Measurements from ENCODE around the gene DHX58. TPM values are rescaled to one million over a fixed set of nuclear protein-coding genes. Genes with fewer than 3 reads are reported as not detected.

The DHX58 gene
- total RNA-seq, 6 experiments from 2014 or later: 9.0 to 27.9 (median 19.6) TPM

GRCh38 chr17:42075789-42076188 is 36.7 kb downstream of the DHX58 start:
- Histone ChIP-seq H3K4me1 (peaks cover 0 to 7% (median 0%) of the 10 kb centered on the region in 4 donors), H3K27me3 (peaks cover 0 to 7% of the 10 kb centered on the region in 2 donors), H3K4me3 (no peak overlapping the region), H3K27ac (no peak overlapping the region), H3K9me3 (no peaks in the 10 kb centered on the region), H3K36me3 (no peaks in the 10 kb centered on the region)
- intact Hi-C loops (cut with DNase I): no loop called here
- ATAC-seq: no peak
- WGBS (ENCODE audit: insufficient coverage, low coverage, low lambda C conversion rate, missing lambda C conversion rate): 67% methylated on average over 6 of the region's 6 CpGs
- no peak for DNase-seq
- TF ChIP-seq POLR2A (IDR thresholded peaks at IDR 0.05) (no peak), CTCF (IDR thresholded peaks at IDR 0.05) (no peak)

GRCh38 chr17:42072323-42073187 is 40.0 kb downstream of the DHX58 start:
- H3K27me3 ChIP-seq: peaks cover 0 to 7% of the 10 kb centered on the region in 2 donors
- intact Hi-C loops (cut with DNase I): no loop called here
- ATAC-seq: peak; percentile 68 to 79 (median 75)
- peaks cover 0 to 7% (median 0%) of the 10 kb centered on the region in 4 donors for H3K4me1 ChIP-seq
- peak overlapping the region in 2 of 3 donors; percentile 18 to 42 for H3K4me3 ChIP-seq
- peak in 1 of 3 donors; percentile 43 for DNase-seq
- TF ChIP-seq POLR2A (IDR thresholded peaks at IDR 0.05) (no peak), CTCF (IDR thresholded peaks at IDR 0.05) (peak in 3 of 4 donors; percentile 10 to 26 (median 11))
- no peaks in the 10 kb centered on the region for H3K9me3 ChIP-seq
- no peaks in the 10 kb centered on the region for H3K36me3 ChIP-seq
- WGBS (ENCODE audit: insufficient coverage, low coverage, low lambda C conversion rate, missing lambda C conversion rate): 15% methylated on average over 18 of the region's 67 CpGs
- no peak overlapping the region for H3K27ac ChIP-seq

GRCh38 chr17:42071810-42072209 is 40.7 kb downstream of the DHX58 start:
- Histone ChIP-seq H3K27me3 (peaks cover 0 to 7% of the 10 kb centered on the region in 2 donors), H3K4me3 (no peak overlapping the region), H3K9me3 (no peaks in the 10 kb centered on the region), H3K27ac (no peak overlapping the region), H3K4me1 (peaks cover 0 to 7% (median 0%) of the 10 kb centered on the region in 4 donors), H3K36me3 (no peaks in the 10 kb centered on the region)
- no peak for TF ChIP-seq POLR2A (IDR thresholded peaks at IDR 0.05)
- TF ChIP-seq CTCF (IDR thresholded peaks at IDR 0.05): no peak
- no peak for ATAC-seq
- intact Hi-C loops (cut with DNase I): no loop called here
- WGBS (ENCODE audit: insufficient coverage, low coverage, low lambda C conversion rate, missing lambda C conversion rate): 20% methylated on average over 2 of the region's 3 CpGs
- DNase-seq: no peak

GRCh38 chr17:42068979-42069378 is 43.5 kb downstream of the DHX58 start:
- intact Hi-C loops (cut with DNase I): loop anchor here (5.0 kb wide), 2 partner anchors 33 to 48 kb away; no protein-coding TSS in a partner anchor
- no peak overlapping the region for H3K4me3 ChIP-seq
- no peaks in the 10 kb centered on the region for H3K9me3 ChIP-seq
- peaks cover 0 to 7% (median 0%) of the 10 kb centered on the region in 4 donors for H3K4me1 ChIP-seq
- no peak for ATAC-seq
- no peak for DNase-seq
- 71% methylated on average over 1 of the region's 3 CpGs for WGBS (ENCODE audit: insufficient coverage, low coverage, low lambda C conversion rate, missing lambda C conversion rate)
- H3K27me3 ChIP-seq: peaks cover 0 to 7% of the 10 kb centered on the region in 2 donors
- no peaks in the 10 kb centered on the region for H3K36me3 ChIP-seq
- TF ChIP-seq POLR2A (IDR thresholded peaks at IDR 0.05) (no peak), CTCF (IDR thresholded peaks at IDR 0.05) (no peak)
- no peak overlapping the region for H3K27ac ChIP-seq
